ENCODE data around the gene OR5L2. TPM values are rescaled to one million over a fixed set of nuclear protein-coding genes. Genes with fewer than 3 reads are reported as not detected.

Gene OR5L2
- not detected in 2 replicates for total RNA-seq (2014; rRNA removed; shearing (Covaris generic))

DNA sequence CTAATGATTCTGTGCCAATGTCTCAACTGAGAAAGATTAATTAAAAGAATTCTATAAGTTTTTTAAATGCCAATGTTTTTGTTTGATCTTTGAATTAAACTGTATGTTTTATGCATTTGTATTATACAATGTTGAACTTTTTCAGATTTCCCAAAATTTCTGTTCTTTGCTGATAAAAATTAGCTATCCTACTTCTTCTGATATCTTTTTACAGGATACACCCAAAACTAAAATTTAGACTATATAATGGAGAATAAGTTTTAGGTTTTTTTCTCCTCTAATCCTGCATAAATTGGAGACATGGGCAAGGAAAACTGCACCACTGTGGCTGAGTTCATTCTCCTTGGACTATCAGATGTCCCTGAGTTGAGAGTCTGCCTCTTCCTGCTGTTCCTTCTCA is at the start of gene OR5L2:
Gene OR5L2, plus strand, starts transcription at position 301 of the 400 bp plus-strand sequence. Its CDS starts 0 bp downstream, at position 301.

GRCh38 chr11:55795256-55795655 is 31.8 kb upstream of the OR5L2 start, which contains the start of gene OR5D14:
Gene OR5D14, plus strand, starts transcription at chr11:55795556. Its CDS starts 0 bp downstream, at chr11:55795556.

DNA sequence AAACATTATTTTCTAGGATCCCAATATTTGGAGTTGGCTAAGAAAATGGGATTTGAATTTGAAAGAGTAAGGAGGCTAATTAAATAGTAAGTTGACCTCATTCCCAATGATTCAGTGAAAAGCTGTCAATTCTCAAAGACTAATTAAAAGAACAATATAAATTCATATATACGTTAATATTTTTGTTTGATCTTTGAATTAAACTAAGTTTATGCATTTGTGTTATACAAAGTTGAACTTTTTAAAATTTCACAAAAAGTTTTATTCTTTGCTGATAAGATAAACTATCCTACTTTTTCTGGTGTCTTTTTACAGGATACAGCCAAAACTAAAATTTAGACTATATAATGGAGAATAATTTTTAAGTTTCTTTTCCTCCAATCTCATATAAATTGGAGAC is 16.0 kb upstream of the OR5L2 start, which contains the start of gene OR5L1:
Gene OR5L1, plus strand, starts transcription at position 301 of the 400 bp plus-strand sequence. CDS start 100 bp downstream, outside the sequence.

GRCh38 chr11:55819330-55819729 is 7.7 kb upstream of the OR5L2 start, which contains the start of gene OR5D18:
Gene OR5D18, plus strand, starts transcription at chr11:55819630. Its CDS starts 0 bp downstream, at chr11:55819630.

GRCh38 chr11:55838452-55838851 is 11.4 kb downstream of the OR5L2 start, which contains the start of gene OR5D16:
Gene OR5D16, plus strand, starts transcription at chr11:55838752. Its CDS starts 0 bp downstream, at chr11:55838752.

Small RNA genes within 50 kb of the gene (small RNA-seq; reads per million reads assigned to genes)
- not detected for gene AC036111.3

Other genes starting within 250 kb of the OR5L2 start
- not detected in 2 replicates for gene OR4C11, start 219.6 kb upstream of the OR5L2 start, total RNA-seq (2014; rRNA removed; shearing (Covaris generic))
- gene OR4P4, start 192.1 kb upstream of the OR5L2 start, total RNA-seq (2014; rRNA removed; shearing (Covaris generic)) = not detected in 2 replicates
- not detected in 2 replicates for gene OR4S2, start 178.9 kb upstream of the OR5L2 start, total RNA-seq (2014; rRNA removed; shearing (Covaris generic))
- not detected in 2 replicates for gene OR4C6, start 165.0 kb upstream of the OR5L2 start, total RNA-seq (2014; rRNA removed; shearing (Covaris generic))
- not detected in 2 replicates for gene OR5D13, start 53.8 kb upstream of the OR5L2 start, total RNA-seq (2014; rRNA removed; shearing (Covaris generic))
- not detected in 2 replicates for gene OR5D14, start 31.7 kb upstream of the OR5L2 start, total RNA-seq (2014; rRNA removed; shearing (Covaris generic))
- gene OR5L1, start 15.9 kb upstream of the OR5L2 start, total RNA-seq (2014; rRNA removed; shearing (Covaris generic)) = not detected in 2 replicates
- not detected in 2 replicates for gene OR5D18, start 7.6 kb upstream of the OR5L2 start, total RNA-seq (2014; rRNA removed; shearing (Covaris generic))
- gene OR5D16, start 11.5 kb downstream of the OR5L2 start, total RNA-seq (2014; rRNA removed; shearing (Covaris generic)) = not detected in 2 replicates
- gene TRIM51, start 56.1 kb downstream of the OR5L2 start, total RNA-seq (2014; rRNA removed; shearing (Covaris generic)) = 1.0 and 1.2 TPM in 2 replicates
- not detected in 2 replicates for gene OR5W2, start 87.4 kb downstream of the OR5L2 start, total RNA-seq (2014; rRNA removed; shearing (Covaris generic))
- gene OR5I1, start 109.2 kb downstream of the OR5L2 start, total RNA-seq (2014; rRNA removed; shearing (Covaris generic)) = not detected in 2 replicates
- gene OR10AG1, start 142.7 kb downstream of the OR5L2 start, total RNA-seq (2014; rRNA removed; shearing (Covaris generic)) = not detected in 2 replicates
- not detected in 2 replicates for gene OR5F1, start 167.4 kb downstream of the OR5L2 start, total RNA-seq (2014; rRNA removed; shearing (Covaris generic))
- gene OR5AS1, start 200.4 kb downstream of the OR5L2 start, total RNA-seq (2014; rRNA removed; shearing (Covaris generic)) = not detected in 2 replicates

Measured in A375 (cell line).